ENCODE measurements around the gene LARGE1. TPM values are rescaled to one million over a fixed set of nuclear protein-coding genes. Genes with fewer than 3 reads are reported as not detected.

LARGE1 gene
- total RNA-seq, 1 experiment from 2014 or later: 5.8 TPM

GRCh38 chr22:33867971-33868370 lies 52.3 kb downstream of the LARGE1 start:
- no peaks in the 10 kb centered on the region for H3K4me1 ChIP-seq
- H3K9me3 ChIP-seq: no peaks in the 10 kb centered on the region
- ChIA-PET POLR2A (no interaction called here), CTCF (no interaction called here)
- no peak overlapping the region for H3K4me3 ChIP-seq (ENCODE audit: low read depth, low read length)
- no peaks in the 10 kb centered on the region for H3K27me3 ChIP-seq (replicated peaks; ENCODE audit: control insufficient read depth, insufficient read depth, low read length)
- no TSS peak for BruUV-seq (replicated peaks)
- TF ChIP-seq CTCF (IDR thresholded peaks at IDR 0.05; ENCODE audit: insufficient read depth in 1 of 2, low read depth in 1 of 2, low read length in 1 of 2, severe bottlenecking in 1 of 2, unreplicated experiment in 1 of 2): no peak
- H3K9me3 Mint-ChIP-seq (ENCODE audit: unreplicated experiment): no peaks in the 10 kb centered on the region
- no peaks in the 10 kb centered on the region for H3K36me3 ChIP-seq (ENCODE audit: control insufficient read depth, insufficient read depth, low read length)
- no peak for DNase-seq
- H3K4me1 Mint-ChIP-seq (ENCODE audit: low read depth, unreplicated experiment): no peaks in the 10 kb centered on the region
- intact Hi-C loops (cut with micrococcal nuclease; ENCODE audit: unreplicated experiment): no loop called here
- no peak overlapping the region for H3K27ac Mint-ChIP-seq (ENCODE audit: unreplicated experiment)
- H3K27me3 Mint-ChIP-seq (ENCODE audit: insufficient read depth, unreplicated experiment): no peaks in the 10 kb centered on the region
- no peak overlapping the region for H3K4me3 Mint-ChIP-seq (ENCODE audit: unreplicated experiment)
- H3K36me3 Mint-ChIP-seq (ENCODE audit: insufficient read depth, unreplicated experiment): no peaks in the 10 kb centered on the region

- Mint-ChIP-seq H3K27ac (ENCODE audit: unreplicated experiment) (no peak overlapping the region), H3K9me3 (ENCODE audit: unreplicated experiment) (no peaks in the 10 kb centered on the region), H3K27me3 (ENCODE audit: insufficient read depth, unreplicated experiment) (no peaks in the 10 kb centered on the region), H3K4me1 (ENCODE audit: low read depth, unreplicated experiment) (no peaks in the 10 kb centered on the region), H3K4me3 (ENCODE audit: unreplicated experiment) (no peak overlapping the region), H3K36me3 (ENCODE audit: insufficient read depth, unreplicated experiment) (no peaks in the 10 kb centered on the region)
- H3K4me3 ChIP-seq (ENCODE audit: low read depth, low read length): no peak overlapping the region
- H3K27me3 ChIP-seq (replicated peaks; ENCODE audit: control insufficient read depth, insufficient read depth, low read length): no peaks in the 10 kb centered on the region
- no peaks in the 10 kb centered on the region for H3K4me1 ChIP-seq
- intact Hi-C loops (cut with micrococcal nuclease; ENCODE audit: unreplicated experiment): no loop called here
- BruUV-seq (replicated peaks): no TSS peak
- TF ChIP-seq CTCF (IDR thresholded peaks at IDR 0.05; ENCODE audit: insufficient read depth in 1 of 2, low read depth in 1 of 2, low read length in 1 of 2, severe bottlenecking in 1 of 2, unreplicated experiment in 1 of 2): no peak
- H3K36me3 ChIP-seq (ENCODE audit: control insufficient read depth, insufficient read depth, low read length): no peaks in the 10 kb centered on the region
- ChIA-PET POLR2A (no interaction called here), CTCF (no interaction called here)
- peak; percentile 19 to 47 for DNase-seq
- no peaks in the 10 kb centered on the region for H3K9me3 ChIP-seq
Observed at GRCh38 chr22:33867118-33867866, 53.0 kb downstream of the LARGE1 start.

GRCh38 chr22:33866511-33866910 lies 53.8 kb downstream of the LARGE1 start:
- no TSS peak for BruUV-seq (replicated peaks)
- no peak for DNase-seq
- no peaks in the 10 kb centered on the region for H3K36me3 ChIP-seq (ENCODE audit: control insufficient read depth, insufficient read depth, low read length)
- H3K4me3 ChIP-seq (ENCODE audit: low read depth, low read length): no peak overlapping the region
- H3K4me1 ChIP-seq: no peaks in the 10 kb centered on the region
- Mint-ChIP-seq H3K36me3 (ENCODE audit: insufficient read depth, unreplicated experiment) (no peaks in the 10 kb centered on the region), H3K4me1 (ENCODE audit: low read depth, unreplicated experiment) (no peaks in the 10 kb centered on the region), H3K9me3 (ENCODE audit: unreplicated experiment) (no peaks in the 10 kb centered on the region), H3K4me3 (ENCODE audit: unreplicated experiment) (no peak overlapping the region), H3K27ac (ENCODE audit: unreplicated experiment) (no peak overlapping the region), H3K27me3 (ENCODE audit: insufficient read depth, unreplicated experiment) (no peaks in the 10 kb centered on the region)
- ChIA-PET POLR2A (no interaction called here), CTCF (no interaction called here)
- TF ChIP-seq CTCF (IDR thresholded peaks at IDR 0.05; ENCODE audit: insufficient read depth in 1 of 2, low read depth in 1 of 2, low read length in 1 of 2, severe bottlenecking in 1 of 2, unreplicated experiment in 1 of 2): no peak
- H3K9me3 ChIP-seq: no peaks in the 10 kb centered on the region
- H3K27me3 ChIP-seq (replicated peaks; ENCODE audit: control insufficient read depth, insufficient read depth, low read length): no peaks in the 10 kb centered on the region
- intact Hi-C loops (cut with micrococcal nuclease; ENCODE audit: unreplicated experiment): no loop called here
